GM19025 (cell line): ENCODE data around the gene LYPD6B.

ENCODE experiments used
- ATAC-seq: cut with Tn5 transposase; IDR thresholded peaks from one replicate; pipeline ENCODE4 v1.9.1; 2021; ENCODE audit warnings: mild to moderate bottlenecking, low read depth, moderate library complexity; ENCODE audit not compliant: unreplicated experiment

LYPD6B gene

DNA sequence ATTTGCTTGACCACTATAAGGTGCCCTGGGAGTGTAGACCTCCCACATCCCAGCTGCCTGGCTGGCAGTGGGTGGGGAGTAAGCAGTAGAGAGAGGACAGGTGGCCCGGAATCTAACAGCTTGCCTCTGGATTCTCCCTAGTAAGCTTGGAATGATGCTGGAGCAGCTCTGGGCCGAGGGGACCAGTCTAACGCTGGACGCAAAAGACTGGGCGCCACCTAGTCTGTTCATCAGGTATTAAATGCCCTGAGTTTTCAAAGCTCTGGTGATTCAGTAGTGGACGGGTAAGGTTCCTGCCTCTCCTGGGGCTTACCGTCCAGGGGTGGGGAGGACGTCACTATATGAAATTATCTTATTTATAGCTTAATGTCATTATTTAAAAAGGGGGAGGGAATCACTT, 648 bp upstream of the LYPD6B start:
- ATAC-seq: no peak

DNA sequence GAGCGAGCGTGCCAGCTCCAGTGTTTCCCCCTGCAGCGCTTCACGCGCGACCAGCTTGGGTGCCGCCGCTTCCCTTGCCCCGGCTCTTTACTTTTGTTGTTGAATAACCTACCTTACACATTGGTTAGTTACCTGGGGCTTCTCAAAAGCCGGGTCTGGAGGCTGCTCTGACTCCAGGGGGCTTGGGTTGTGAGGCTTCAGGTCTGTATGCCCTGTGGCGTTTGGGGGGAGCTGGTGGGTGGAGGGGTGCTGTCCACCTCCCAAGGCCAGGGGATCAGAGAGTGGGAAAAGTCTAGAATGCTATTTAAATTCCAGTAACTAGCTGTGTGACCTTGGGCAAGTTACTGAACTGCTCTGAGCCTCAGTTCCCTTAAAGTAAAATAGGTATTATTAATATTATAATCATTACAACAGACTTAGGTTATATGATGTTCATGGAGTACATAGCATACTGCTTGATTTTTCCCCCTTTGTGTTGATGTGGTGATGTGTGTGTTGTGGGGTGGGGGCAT, 770 bp downstream of the LYPD6B start:
- no peak for ATAC-seq

DNA sequence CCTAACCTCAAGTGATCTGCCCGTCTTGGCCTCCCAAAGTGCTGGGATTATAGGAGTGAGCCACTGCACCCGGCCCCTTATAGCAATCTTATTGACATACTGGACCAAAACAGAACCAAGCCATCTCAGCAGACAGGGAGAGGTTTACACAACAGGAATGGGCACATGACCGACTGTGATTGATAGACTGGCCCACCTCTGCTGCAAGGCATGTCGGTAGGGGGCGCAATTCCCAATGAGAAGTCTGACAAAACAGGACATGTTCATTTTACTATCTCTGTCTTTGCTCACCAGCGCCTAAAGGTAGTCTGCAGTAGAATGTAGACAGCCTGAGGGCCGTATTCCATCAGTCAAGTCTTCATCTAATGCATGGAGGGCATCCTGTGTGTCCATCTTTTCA, 2.0 kb downstream of the LYPD6B start:
- no peak for ATAC-seq

DNA sequence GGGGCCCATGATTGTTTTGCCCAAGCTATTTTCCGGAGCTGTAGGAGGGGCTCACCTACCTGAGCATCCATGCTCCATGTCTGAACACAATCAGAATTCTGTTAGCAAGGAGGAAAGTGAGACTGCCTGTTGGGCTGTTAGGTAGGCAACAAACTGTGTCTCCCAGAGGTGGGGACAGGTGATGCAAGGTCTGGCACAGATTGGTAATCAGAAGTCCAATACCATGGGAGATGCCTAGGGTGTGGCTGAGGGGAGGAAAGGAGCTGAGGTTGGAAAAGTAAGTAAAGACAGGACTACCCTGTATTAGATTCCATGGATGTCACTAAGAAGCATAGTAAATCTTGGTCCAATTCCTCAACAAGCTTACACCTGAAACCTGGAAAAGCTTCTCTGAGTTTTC, 3.0 kb downstream of the LYPD6B start:
- no peak for ATAC-seq

DNA sequence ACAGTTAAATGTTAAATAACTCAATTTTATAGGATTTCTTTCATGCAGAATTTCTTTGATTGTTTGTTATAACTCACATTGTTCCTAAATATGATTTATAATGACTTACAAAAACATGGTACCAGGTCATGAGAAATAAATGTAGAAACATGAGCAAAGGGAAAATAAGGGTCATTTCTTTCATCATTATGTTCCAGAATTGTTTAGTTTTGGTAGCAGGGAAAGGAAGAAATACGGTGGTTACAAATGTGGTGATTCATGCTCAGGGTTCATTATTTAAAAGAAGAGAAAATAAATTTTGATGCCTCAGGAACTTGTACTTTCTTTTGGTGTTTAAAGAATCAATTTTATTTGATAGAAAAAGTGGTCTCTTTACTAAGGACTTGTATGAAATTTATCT, 4.4 kb downstream of the LYPD6B start:
- ATAC-seq: no peak

DNA sequence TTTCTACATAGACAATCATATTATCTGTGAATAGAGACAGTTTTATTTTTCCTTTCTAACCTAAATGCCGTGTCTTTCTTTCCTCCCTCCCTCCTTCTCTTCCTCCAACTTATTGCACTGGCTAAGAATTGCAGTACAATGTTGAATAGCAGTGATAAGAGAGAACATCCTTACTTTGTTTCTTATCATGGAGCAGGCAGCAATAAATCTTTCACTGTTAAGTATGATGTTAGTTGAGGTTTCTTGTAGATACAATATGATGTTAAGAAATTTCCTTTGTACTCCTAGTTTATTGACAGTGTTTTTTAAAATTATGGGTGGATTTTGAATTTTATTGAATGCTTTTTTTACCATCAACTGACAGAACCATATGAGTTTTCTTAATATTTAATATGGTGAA, 6.0 kb downstream of the LYPD6B start:
- ATAC-seq: no peak

DNA sequence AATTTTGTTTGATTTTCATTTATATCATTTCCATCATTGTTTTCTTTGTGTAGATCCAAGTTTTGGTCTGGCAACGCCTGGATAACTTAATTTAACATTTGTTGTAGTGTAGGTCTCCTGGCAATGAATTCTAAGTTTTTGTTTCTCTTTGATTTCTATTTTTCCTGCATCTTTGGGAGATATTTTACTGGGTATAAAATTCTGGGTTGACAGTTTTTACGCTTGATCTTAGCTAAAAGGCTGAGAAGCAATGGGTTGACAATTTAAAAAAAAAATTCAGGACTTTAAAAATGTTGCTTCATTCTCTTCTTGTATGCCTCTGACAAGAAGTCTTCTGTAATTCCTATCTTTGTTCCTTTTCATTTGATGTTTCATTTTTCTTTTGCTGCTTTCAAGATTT, 8.6 kb downstream of the LYPD6B start:
- ATAC-seq: no peak

DNA sequence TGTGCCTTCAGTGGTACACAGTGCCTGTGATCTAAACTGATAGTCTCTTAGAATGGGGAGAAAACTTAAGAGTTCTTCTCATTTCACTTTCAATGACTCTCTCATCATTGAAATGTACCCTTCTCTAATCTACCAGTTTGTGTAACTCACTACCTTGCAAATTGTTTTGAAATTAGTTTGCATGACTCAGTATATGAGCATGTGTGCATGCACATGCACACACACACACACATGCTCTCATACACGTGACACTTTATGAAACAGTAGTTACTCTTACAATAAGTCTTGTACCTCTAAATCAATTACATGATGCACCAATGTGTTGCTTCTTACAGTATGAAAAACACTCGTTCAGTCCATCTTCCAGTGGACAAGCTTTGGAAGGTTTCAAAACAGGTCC, 10.6 kb downstream of the LYPD6B start:
- no peak for ATAC-seq

DNA sequence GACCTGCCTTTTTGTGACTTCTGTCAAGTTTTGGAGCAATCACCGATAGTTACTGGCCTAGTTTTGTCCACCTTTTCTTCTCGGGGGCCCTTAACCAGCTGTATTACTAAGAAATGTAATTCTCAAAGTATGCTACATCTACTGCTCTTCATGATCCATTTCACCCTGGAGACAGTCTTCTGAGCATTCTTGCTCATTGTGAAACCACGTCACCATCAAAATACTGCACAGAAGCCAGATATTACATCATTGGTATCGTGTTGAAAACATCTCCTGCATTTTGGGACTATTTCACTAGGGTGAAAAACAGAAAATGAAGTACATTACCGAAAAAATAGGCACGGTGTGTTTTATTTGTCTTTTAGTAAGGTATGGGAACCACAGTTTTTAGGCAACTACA, 11.7 kb downstream of the LYPD6B start:
- peak; percentile 70 for ATAC-seq

DNA sequence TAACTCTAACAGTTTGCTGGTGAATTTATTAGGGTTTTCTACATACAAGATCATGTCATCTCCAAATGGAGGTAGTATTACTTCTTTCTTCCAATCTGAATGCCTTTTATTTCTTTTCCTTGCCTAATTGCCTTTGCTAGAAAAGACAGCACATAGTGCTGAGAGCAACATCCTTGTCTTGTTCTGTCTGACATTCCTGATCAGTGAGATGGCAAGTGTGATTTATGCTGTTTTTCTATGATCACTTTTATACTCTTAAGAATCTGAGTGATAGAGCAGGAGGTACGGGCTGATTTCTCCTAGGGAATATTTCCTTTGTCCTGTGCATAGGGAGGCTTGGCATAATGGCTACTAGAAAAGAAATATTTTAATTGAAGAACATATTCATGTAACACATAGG, 17.3 kb downstream of the LYPD6B start:
- no peak for ATAC-seq

DNA sequence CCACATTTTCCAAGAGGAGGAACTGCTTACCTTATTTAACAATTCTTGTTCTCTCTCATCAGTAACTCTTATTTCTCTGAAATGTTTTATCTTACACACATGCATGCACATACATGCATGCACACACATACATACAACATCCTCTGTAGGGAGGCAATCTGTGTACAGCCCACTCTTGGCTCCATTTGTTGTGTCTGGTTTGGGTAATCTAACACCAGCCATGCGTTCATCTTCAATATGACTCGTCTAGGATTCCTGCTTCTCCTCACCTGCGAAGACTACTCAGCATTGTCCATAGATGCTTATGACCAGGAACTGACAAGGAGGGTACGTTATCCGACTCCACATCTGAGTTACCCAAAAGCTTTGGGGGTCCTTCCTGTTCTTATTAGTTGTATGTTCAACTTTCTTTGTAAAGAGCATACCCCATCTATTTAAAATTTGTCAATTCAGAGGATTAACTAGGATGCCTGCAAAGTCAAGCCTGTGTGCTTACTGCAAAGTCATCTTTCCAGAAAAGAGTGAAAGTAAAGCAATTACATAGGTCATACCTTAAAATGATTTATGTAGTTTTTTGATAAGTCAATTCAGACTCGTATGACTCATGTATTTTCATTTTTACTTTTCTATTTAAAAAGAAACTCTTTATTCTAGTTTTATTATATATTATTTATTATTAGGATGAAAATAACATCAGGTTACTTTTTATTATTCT, 18.2 kb downstream of the LYPD6B start:
- ATAC-seq: no peak

DNA sequence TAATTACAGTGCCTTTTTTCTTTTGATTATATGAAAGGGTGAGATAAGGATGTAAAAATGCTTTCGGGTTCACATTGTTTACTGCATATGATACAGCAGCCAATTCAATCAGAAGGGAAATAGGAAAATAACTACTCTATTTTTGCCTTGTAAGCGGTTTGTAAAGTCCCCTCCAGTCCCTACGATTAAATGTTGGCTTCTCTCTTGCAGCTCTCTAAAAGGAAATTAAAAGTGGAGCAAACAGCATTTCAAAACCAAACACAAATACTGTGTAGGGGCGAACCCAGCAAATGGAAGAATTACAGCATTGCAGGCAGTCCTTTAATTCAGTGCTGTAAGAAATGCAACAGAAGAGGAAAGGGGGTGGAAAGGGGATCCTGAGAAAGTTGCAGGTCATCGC, 18.9 kb downstream of the LYPD6B start:
- ATAC-seq: no peak

DNA sequence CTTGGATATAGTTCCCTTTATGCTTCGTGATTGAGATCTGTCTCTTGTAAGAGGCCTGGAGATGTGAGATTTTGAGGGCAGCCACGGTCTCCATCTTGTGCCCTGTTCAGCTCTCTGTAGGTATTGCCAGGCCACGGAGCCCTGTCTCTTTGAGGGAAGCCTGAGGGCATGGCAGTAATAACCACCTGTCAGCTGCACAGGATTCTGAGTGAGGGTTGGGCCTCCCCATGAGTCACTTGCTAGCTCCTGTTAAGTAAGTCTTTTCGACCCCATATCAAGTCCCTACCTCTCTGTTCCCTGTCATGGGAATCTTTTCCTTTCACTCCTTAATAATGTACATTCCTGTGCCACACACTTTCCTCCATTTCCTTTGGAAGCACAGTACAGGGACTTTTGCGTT, 20.4 kb downstream of the LYPD6B start:
- ATAC-seq: no peak

DNA sequence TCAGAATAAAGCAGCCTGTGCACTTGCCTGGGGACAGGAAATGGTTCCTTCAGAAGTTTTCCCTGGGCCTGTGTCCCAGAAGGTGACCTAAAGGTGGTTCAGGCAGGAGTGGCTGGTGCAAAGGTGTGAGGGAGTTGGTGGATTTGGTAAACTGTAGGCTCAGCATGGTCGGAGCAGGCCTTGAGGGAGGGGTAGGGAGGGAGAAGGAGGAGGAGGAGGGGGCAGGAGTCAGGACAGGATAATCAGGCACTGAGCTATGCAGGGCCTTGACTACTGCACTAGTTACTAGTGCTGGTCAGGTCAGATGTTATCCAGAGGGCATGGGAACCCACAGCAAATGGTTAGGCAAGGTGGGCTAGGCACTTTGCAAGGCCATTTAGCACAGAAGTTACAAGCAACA, 21.3 kb downstream of the LYPD6B start:
- no peak for ATAC-seq

DNA sequence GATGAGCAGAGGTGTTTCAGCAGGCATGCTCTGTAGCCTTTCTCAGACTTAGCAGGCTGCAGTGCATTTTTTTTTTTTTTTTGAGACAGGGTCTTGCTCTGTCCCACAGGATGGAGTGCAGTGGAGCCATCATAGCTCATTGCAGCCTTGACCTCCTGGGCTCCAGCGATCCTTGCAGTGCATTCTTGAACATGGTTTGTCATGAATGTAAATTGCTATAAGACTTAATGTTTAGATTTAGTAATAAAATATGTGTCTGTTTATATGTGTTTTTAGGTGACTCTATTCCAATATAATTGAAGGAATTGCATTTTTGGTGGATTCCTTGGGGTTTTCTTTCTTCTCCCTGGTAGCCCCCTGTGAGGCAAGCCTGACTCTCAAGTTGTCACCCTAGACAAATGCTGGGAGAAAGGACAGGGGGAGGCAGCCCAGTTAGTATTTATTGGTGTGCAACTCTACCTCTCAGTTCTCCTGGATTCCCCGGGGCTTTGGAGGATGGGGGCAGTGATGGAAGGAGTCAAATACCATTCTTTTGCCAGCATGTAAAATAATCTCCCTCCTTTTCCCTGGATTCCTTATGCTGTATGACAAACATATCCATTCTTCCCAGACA, 22.7 kb downstream of the LYPD6B start:
- no peak for ATAC-seq

DNA sequence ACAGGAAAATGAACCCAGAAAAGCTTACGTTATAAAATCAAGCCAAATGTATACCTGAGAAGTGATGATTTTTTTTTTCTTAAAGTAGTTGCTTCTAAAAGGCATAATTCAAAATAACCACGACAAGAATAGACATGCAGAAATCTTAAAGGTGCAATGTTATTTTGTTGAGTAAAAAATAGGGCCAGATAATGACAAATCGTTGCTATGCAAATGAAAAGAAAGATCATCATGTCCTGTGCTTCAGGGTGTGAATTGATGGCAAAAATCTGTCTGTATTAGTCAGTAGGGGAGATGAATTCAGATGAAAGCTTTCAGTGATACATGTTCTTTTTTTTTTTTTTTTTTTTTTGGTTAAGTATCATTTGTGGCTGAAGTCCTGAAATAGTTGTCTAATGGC, 24.0 kb downstream of the LYPD6B start:
- ATAC-seq: no peak

DNA sequence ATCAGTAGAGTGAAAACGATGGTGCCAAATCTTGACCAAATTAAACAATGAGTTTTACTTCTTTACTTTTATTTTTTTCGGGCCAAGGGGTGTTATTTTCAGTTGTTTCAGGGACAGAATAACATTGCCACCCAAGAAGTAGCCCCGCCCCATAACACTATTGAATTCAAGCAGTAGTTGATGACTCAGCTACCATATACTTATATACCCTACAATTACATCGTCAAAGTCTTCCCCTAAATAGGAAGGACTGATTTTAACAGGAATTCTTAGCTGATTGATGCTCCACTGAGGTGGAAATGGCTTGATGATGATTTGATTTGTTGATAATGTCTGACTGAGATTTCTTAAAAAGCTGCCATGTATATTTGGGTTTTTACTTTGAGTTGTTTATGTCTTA, 24.7 kb downstream of the LYPD6B start:
- no peak for ATAC-seq

DNA sequence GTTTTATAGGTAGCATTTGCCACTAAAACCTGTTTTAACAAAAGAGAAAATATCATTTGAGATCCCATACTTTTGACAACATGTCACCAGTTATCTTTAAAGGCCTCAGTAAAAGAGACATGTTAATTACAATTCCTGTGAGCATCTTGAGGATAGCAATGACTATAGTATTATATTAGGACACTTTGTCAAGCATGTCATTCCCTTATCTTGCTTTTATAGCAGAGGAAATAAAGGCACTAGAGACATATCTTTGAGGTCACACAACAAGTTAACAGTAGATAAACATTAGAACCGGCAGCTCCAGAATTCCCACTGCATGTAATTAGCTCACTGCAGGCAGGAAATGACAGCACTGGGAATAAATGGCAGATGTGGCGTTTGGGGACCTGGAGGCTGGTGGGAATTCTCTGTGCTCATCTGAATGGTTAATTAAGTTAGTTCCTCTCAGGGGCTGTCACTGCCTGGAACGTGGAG, 25.9 kb downstream of the LYPD6B start:
- ATAC-seq: no peak

DNA sequence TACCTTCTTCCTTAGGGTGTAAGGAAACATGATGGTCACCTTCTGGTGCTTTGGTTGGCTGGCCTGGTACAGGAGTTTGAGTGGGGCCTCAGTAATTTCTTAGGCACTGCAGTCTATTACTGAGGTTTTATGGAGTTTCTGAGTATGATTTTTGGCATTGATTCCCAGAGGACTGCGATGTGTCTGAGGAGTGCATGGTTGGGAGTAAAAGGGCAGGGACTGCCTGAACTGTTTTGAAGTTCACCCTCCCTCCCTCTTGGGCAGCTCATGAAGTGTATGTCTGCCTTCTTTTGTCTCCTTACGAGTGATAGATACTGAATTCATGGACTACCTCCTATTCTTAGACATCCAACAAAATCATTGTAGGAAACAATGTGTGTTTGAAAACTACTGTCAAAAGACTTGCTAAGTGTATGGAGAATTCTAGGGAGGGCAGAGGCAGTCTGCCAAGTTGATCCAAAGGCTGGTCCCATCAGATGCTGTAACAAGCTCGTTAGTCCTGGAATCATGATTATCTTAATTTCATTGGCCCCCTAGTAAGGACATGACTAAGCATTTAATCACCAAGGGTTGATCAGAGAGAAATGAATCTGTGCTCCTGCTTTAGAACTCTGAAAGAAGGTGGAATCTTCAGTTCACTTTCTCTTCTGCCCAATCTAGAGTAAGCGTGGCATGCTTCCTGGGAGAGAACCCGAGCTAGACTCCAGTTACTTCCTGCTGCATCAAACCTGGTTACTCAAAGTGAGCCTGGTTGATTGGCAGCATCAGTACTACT, 26.5 kb downstream of the LYPD6B start:
- ATAC-seq: no peak

DNA sequence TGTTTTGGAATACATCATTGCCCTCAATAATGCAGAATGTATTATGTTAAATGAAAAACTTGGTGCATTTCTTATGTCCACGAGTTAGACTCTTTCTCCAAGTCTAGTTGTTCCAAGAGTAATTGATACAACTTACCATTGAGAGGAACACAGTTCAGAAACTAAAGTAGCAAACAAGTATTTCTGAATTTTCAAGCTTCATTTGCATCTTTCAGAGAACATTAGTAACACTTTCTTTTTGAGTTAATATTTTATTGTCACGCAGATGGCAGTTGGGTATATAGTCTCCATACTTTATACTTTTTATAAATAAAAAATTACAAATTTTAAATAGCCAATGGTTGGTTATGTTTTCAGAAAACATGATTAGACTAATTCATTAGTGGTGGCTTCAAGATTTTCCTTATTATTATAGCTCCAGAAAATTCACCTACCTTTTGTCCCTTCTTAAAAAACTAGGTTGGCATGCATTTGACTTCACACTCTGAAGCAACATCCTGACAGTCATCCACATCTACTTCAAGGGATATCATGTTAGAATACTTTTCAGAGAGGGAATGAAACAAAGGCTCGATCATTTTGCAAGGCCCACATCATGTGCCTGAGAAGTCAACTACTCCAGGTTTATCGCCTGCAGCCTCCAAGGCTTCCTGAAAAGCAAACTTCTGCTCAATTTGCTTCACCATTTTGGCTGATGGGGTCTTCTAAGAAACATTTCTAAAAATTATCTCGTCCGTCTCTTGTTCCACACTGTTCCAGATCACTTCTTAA, 29.9 kb downstream of the LYPD6B start:
- ATAC-seq: no peak
